T-helper 2 cell treated with Interferon-gamma antibody and Interleukin-4, amounts not matched to agents 5 μg/mL and 100 μg/mL, for 36 hours (primary cell): ENCODE results near the gene ATXN10.
"Not testable (repeated sequence)": the region's sequence is repeated elsewhere in the genome, so short reads cannot be mapped to it uniquely, and the experiment has no call there.

ENCODE experiments used
- DNase-seq: peaks from one replicate; pipeline ENCODE4 v3.0.0; 2021; ENCODE audit warnings: low spot score
- H3K27ac Mint-ChIP-seq: one replicate; pipeline ENCODE4 v1.8.0; 2021; ENCODE audit warnings: mild to moderate bottlenecking, mixed read lengths
- H3K27me3 Mint-ChIP-seq: one replicate; pipeline ENCODE4 v1.8.0; 2021; ENCODE audit warnings: low read depth, mixed read lengths
- H3K36me3 Mint-ChIP-seq: one replicate; pipeline ENCODE4 v1.8.0; 2021; ENCODE audit warnings: low read depth, mixed read lengths
- H3K4me1 Mint-ChIP-seq: one replicate; pipeline ENCODE4 v1.8.0; 2021; ENCODE audit warnings: low read depth, mixed read lengths
- H3K4me3 Mint-ChIP-seq: one replicate; pipeline ENCODE4 v1.8.0; 2022; ENCODE audit warnings: mild to moderate bottlenecking, moderate library complexity, mixed read lengths
- H3K9me3 Mint-ChIP-seq: one replicate; pipeline ENCODE4 v1.8.0; 2021; ENCODE audit warnings: mixed read lengths

The ATXN10 gene

GRCh38 chr22:45678961-45679912, 7.6 kb downstream of the ATXN10 start:
- Mint-ChIP-seq H3K27me3 (no peaks in the 10 kb centered on the region), H3K4me3 (no peak overlapping the region), H3K27ac (no peak overlapping the region), H3K36me3 (peaks cover 6% of the 10 kb centered on the region), H3K9me3 (no peaks in the 10 kb centered on the region), H3K4me1 (peaks cover 12% of the 10 kb centered on the region)
- no peak for DNase-seq

GRCh38 chr22:45680932-45681700, 9.5 kb downstream of the ATXN10 start:
- Mint-ChIP-seq H3K4me1 (peaks cover 7% of the 10 kb centered on the region), H3K27me3 (no peaks in the 10 kb centered on the region), H3K36me3 (peaks cover 5% of the 10 kb centered on the region), H3K9me3 (no peaks in the 10 kb centered on the region), H3K4me3 (no peak overlapping the region), H3K27ac (no peak overlapping the region)
- DNase-seq, result no peak

- Mint-ChIP-seq H3K4me3 (no peak overlapping the region), H3K36me3 (peaks cover under 1% of the 10 kb centered on the region), H3K27me3 (no peaks in the 10 kb centered on the region), H3K27ac (no peak overlapping the region), H3K9me3 (no peaks in the 10 kb centered on the region), H3K4me1 (peaks cover 3% of the 10 kb centered on the region)
- no peak for DNase-seq
Observed at GRCh38 chr22:45682064-45682463, 10.4 kb downstream of the ATXN10 start.

- H3K4me1 Mint-ChIP-seq, H3K27ac Mint-ChIP-seq, H3K9me3 Mint-ChIP-seq, H3K36me3 Mint-ChIP-seq, H3K27me3 Mint-ChIP-seq, DNase-seq, H3K4me3 Mint-ChIP-seq: not testable (repeated sequence)
Observed at GRCh38 chr22:45682773-45683172, 11.1 kb downstream of the ATXN10 start.

- Mint-ChIP-seq H3K36me3 (no peaks in the 10 kb centered on the region), H3K4me1 (no peaks in the 10 kb centered on the region), H3K27ac (no peak overlapping the region)
Observed at GRCh38 chr22:45683248-45683647, 11.6 kb downstream of the ATXN10 start.

GRCh38 chr22:45683680-45684079, 12.0 kb downstream of the ATXN10 start:
- H3K4me1 Mint-ChIP-seq, result no peaks in the 10 kb centered on the region
- no peaks in the 10 kb centered on the region for H3K27me3 Mint-ChIP-seq
- H3K9me3 Mint-ChIP-seq, result no peaks in the 10 kb centered on the region
- no peak overlapping the region for H3K4me3 Mint-ChIP-seq
- no peak overlapping the region for H3K27ac Mint-ChIP-seq
- H3K36me3 Mint-ChIP-seq, result no peaks in the 10 kb centered on the region
- DNase-seq, result no peak

More at GRCh38 chr22:45683248-45683647, 11.6 kb downstream of the ATXN10 start:
- Mint-ChIP-seq H3K4me3 (no peak overlapping the region), H3K27me3 (no peaks in the 10 kb centered on the region), H3K9me3 (no peaks in the 10 kb centered on the region)
- no peak for DNase-seq

GRCh38 chr22:45684169-45684568, 12.5 kb downstream of the ATXN10 start:
- DNase-seq, result no peak
- Mint-ChIP-seq H3K27me3 (no peaks in the 10 kb centered on the region), H3K27ac (no peak overlapping the region), H3K4me1 (no peaks in the 10 kb centered on the region), H3K36me3 (no peaks in the 10 kb centered on the region), H3K9me3 (no peaks in the 10 kb centered on the region), H3K4me3 (no peak overlapping the region)

GRCh38 chr22:45684752-45685574, 13.3 kb downstream of the ATXN10 start:
- no peak overlapping the region for H3K27ac Mint-ChIP-seq
- peaks cover 2% of the 10 kb centered on the region for H3K36me3 Mint-ChIP-seq
- H3K9me3 Mint-ChIP-seq, result no peaks in the 10 kb centered on the region
- no peak overlapping the region for H3K4me3 Mint-ChIP-seq
- H3K4me1 Mint-ChIP-seq, result no peaks in the 10 kb centered on the region
- no peak for DNase-seq
- H3K27me3 Mint-ChIP-seq, result no peaks in the 10 kb centered on the region

GRCh38 chr22:45686004-45686403, 14.4 kb downstream of the ATXN10 start:
- Mint-ChIP-seq H3K9me3 (no peaks in the 10 kb centered on the region), H3K4me1 (no peaks in the 10 kb centered on the region), H3K36me3 (peaks cover 6% of the 10 kb centered on the region), H3K27ac (no peak overlapping the region), H3K4me3 (no peak overlapping the region), H3K27me3 (no peaks in the 10 kb centered on the region)
- no peak for DNase-seq

GRCh38 chr22:45686836-45687235, 15.2 kb downstream of the ATXN10 start:
- Mint-ChIP-seq H3K4me3 (no peak overlapping the region), H3K36me3 (peaks cover 8% of the 10 kb centered on the region), H3K4me1 (no peaks in the 10 kb centered on the region), H3K9me3 (no peaks in the 10 kb centered on the region), H3K27ac (no peak overlapping the region), H3K27me3 (no peaks in the 10 kb centered on the region)
- DNase-seq, result no peak

- no peaks in the 10 kb centered on the region for H3K9me3 Mint-ChIP-seq
- peaks cover 15% of the 10 kb centered on the region for H3K36me3 Mint-ChIP-seq
- no peak overlapping the region for H3K4me3 Mint-ChIP-seq
- no peak for DNase-seq
- H3K27me3 Mint-ChIP-seq, result no peaks in the 10 kb centered on the region
- H3K27ac Mint-ChIP-seq, result no peak overlapping the region
- no peaks in the 10 kb centered on the region for H3K4me1 Mint-ChIP-seq
Observed at GRCh38 chr22:45688600-45689080, 17.0 kb downstream of the ATXN10 start.

- H3K36me3 Mint-ChIP-seq, result peaks cover 21% of the 10 kb centered on the region
- H3K4me3 Mint-ChIP-seq, result no peak overlapping the region
- DNase-seq, result no peak
- no peak overlapping the region for H3K27ac Mint-ChIP-seq
- H3K27me3 Mint-ChIP-seq, result no peaks in the 10 kb centered on the region
- H3K4me1 Mint-ChIP-seq, result no peaks in the 10 kb centered on the region
- no peaks in the 10 kb centered on the region for H3K9me3 Mint-ChIP-seq
Observed at GRCh38 chr22:45689211-45689610, 17.6 kb downstream of the ATXN10 start.

GRCh38 chr22:45690008-45690407, 18.4 kb downstream of the ATXN10 start:
- Mint-ChIP-seq H3K9me3 (no peaks in the 10 kb centered on the region), H3K27ac (no peak overlapping the region), H3K4me1 (no peaks in the 10 kb centered on the region), H3K36me3 (peaks cover 21% of the 10 kb centered on the region), H3K4me3 (no peak overlapping the region), H3K27me3 (no peaks in the 10 kb centered on the region)
- no peak for DNase-seq
